Left ventricle myocardium superior (tissue), 1 donor: ENCODE results near the gene ZSCAN18. TPM values are rescaled to one million over a fixed set of nuclear protein-coding genes. Genes with fewer than 3 reads are reported as not detected.

Source experiments
- ATAC-seq: fragments of 200-7000 bp; cut with Tn5 transposase; one replicate; pipeline ENCODE4 v1.9.1; 2020; ENCODE audit warnings: mild to moderate bottlenecking, moderate library complexity
- DNase-seq: peaks from one replicate; pipeline ENCODE4 v3.0.0-alpha.2; 2020
- intact Hi-C: fragments of 100-400 bp; cut with micrococcal nuclease; formaldehyde crosslinking; loops from one replicate; pipeline ENCODE4 v1.11.0; 2022
- total RNA-seq: library from RNA; stranded (reverse); fragmentation: NEBNext Ultra II Directional; extraction: Animal tissue kit (Norgen Biotek cat#: 25700); gene quantifications from one replicate; pipeline ENCODE4 v1.2.1, GENCODE V29; 2021
- donor health status: DM: no; HTN: yes; CAD: no; lungs with severe emphysema.

The ZSCAN18 gene
- total RNA-seq, 1 donor from 2014 or later, result 73.4 TPM

DNA sequence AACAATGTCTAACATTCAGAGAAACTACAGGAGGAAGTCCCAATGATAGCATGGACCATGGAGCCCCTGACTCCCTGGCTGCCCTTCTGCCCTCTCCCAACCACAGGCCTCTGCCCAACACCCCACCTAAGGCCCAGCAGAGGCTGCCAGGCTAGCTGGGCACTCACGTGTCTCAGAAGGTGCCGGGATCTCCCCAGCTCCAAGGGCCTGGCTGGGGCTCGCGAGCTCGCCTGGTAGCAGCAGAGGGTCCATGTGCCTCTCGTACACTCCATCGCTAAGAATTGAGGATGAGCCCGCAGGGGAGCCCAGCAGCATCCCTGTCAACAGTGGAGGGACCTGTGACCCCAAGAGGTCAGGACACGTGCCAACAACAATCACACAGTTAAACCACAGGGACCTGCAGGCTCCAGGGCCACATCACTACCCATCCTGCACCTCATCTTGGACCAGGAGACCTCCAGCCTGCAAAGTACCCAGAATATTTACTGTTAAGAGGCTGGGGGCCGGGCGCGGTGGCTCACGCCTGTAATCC is 9.4 kb downstream of the ZSCAN18 start:
- DNase-seq (no peak), ATAC-seq (no peak)
- intact Hi-C loops, result no loop called here

GRCh38 chr19:58086825-58087710 is 11.0 kb downstream of the ZSCAN18 start:
- no peak for DNase-seq
- intact Hi-C loops, result no loop called here
- no peak for ATAC-seq

DNA sequence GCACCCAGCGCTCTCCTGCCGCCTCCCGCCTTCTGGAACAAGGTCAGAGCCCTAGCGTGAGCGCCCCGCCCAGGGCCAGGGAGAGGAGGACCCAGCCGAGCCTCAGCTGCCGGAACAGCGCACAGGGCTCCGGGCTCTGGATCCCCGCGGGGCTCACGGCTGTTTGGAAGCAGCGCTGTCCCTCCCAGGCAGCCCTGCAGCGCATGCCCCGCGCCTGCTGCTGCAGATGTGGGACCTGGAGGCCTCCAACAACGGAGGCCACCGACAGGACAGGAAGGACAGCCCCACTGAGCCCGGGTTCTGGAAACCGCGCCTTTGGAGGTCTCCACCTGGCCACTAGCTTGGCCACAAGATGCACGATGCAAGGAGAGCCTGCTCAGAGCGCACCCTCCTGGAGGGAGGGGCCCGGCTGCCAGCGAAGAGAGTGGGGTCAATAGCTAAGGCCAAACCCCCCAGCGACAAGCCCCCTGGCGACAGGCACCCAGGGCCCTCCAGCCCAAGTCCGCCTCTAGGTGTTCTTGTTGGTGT is 12.6 kb downstream of the ZSCAN18 start:
- DNase-seq (no peak), ATAC-seq (no peak)
- intact Hi-C loops, result no loop called here

DNA sequence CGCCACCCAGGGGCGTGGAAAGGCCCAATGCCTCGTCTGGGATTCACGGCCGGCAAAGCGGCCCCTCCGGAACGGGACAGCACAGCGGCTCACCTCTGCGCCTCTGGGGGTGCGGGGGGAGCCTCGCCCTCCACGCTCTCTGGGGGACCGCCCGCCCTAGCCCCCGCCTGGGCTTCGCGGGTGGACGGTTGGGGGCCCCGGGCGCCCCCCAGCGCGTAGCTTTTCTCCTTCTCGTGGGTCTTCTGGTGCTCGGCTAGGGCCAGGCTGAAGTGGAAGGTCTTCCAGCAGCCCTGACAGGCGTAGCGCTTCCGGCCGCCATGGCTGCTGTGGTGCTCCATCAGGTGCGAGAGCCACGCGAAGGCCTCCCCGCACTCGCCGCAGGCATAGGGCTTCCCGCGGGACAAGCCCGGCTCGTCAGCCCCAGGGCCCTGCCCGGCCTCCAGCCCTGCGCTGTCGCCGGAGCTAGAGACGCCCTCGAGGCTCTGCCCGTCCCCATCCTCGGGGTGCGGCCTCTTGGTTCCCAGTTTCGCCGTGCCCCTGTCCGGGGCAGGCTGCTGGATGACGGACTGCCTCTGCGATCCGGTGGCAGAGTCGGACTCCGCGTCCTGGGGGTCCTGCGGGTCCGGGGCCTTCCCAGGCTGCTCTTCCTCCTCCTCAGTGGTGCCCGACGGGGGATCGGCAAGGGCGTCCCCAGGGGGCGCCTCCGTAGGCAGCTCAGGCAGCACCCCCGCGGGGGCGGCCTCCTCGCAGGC is 13.3 kb downstream of the ZSCAN18 start:
- ATAC-seq (no peak), DNase-seq (no peak)
- intact Hi-C loops, result no loop called here

- intact Hi-C loops, result no loop called here
- DNase-seq, result no peak
- ATAC-seq, result no peak
Measured at GRCh38 chr19:58083021-58083420, 15.0 kb downstream of the ZSCAN18 start.

GRCh38 chr19:58079792-58080191 is 18.2 kb downstream of the ZSCAN18 start:
- no peak for ATAC-seq
- intact Hi-C loops, result no loop called here
- no peak for DNase-seq

DNA sequence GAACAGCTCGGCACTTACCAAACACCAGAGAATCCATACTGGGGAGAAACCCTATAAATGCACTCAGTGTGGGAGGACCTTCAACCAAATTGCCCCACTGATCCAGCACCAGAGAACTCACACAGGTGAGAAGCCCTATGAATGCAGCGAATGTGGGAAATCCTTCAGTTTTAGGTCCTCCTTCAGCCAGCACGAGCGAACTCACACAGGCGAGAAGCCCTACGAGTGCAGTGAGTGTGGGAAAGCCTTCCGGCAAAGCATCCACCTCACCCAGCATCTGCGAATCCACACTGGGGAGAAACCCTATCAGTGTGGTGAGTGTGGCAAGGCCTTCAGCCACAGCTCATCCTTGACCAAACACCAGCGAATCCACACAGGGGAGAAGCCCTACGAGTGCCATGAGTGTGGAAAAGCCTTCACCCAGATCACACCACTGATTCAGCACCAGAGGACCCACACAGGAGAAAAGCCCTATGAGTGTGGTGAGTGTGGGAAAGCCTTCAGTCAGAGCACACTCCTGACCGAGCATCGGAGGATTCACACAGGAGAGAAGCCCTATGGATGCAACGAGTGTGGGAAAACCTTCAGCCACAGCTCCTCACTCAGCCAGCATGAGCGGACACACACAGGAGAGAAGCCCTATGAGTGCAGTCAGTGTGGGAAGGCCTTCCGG is 30.7 kb downstream of the ZSCAN18 start:
- ATAC-seq, result no peak
- intact Hi-C loops, result no loop called here
- DNase-seq, result no peak

- intact Hi-C loops, result no loop called here
- no peak for DNase-seq
- ATAC-seq, result no peak
Measured at GRCh38 chr19:58063712-58064111, 34.3 kb downstream of the ZSCAN18 start.

DNA sequence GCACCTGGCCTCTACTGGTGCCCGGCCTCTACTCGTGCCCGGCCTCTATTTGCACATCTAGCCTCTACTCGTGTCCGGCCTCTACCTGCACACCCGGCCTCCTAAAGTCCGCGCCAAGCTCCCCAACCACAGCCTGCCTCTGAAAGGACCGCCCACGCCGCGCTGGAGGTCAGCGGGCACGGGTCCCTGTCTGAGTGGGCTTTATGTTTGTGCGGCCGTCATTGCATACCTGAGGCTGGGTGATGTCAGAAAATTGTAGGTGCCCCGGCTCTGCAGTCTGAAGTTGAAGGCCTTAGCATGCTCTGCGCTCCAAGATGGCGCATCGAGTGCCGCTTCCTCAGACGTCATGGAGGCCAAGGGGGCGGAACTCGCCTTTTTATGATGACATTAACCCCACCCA is 37.8 kb downstream of the ZSCAN18 start:
- DNase-seq, result no peak

GRCh38 chr19:58059671-58060078 is 38.4 kb downstream of the ZSCAN18 start:
- DNase-seq, result no peak
- intact Hi-C loops, result no loop called here
- ATAC-seq, result peak; percentile 20

More for the DNA sequence above, 37.8 kb downstream of the ZSCAN18 start:
- intact Hi-C loops, result no loop called here
- no peak for ATAC-seq

- ATAC-seq (peak; percentile 98), DNase-seq (peak; percentile 96)
- intact Hi-C loops, result no loop called here
Measured at GRCh38 chr19:58059003-58059670, 38.9 kb downstream of the ZSCAN18 start, which contains the start of gene ZNF135. Gene ZNF135 (plus strand): TSS chr19:58059282. CDS start chr19:58060003, 721 bp downstream.

GRCh38 chr19:58058467-58058866 is 39.6 kb downstream of the ZSCAN18 start:
- DNase-seq, result no peak
- ATAC-seq, result no peak
- intact Hi-C loops, result no loop called here

GRCh38 chr19:58056861-58057260 is 41.2 kb downstream of the ZSCAN18 start:
- intact Hi-C loops, result no loop called here
- ATAC-seq (no peak), DNase-seq (no peak)

GRCh38 chr19:58056261-58056660 is 41.8 kb downstream of the ZSCAN18 start:
- intact Hi-C loops, result no loop called here
- ATAC-seq, result no peak
- DNase-seq, result no peak

GRCh38 chr19:58054901-58055874 is 42.8 kb downstream of the ZSCAN18 start:
- DNase-seq, result peak; percentile 68
- ATAC-seq, result no peak

GRCh38 chr19:58053480-58054156 is 44.4 kb downstream of the ZSCAN18 start:
- no peak for ATAC-seq
- intact Hi-C loops, result no loop called here
- no peak for DNase-seq

More at GRCh38 chr19:58054901-58055874, 42.8 kb downstream of the ZSCAN18 start:
- intact Hi-C loops, result no loop called here

GRCh38 chr19:58052256-58052655 is 45.8 kb downstream of the ZSCAN18 start:
- ATAC-seq (no peak), DNase-seq (no peak)
- intact Hi-C loops, result no loop called here
